HEK293 (cell line): ENCODE data around the gene LBH.
A peak's percentile ranks its signal among the peaks of the same experiment; 100 is the strongest.

Experiments used
- CTCF ChIA-PET: fragments of 350-600 bp; formaldehyde crosslinking; extraction: SDS; loops from one replicate; lab custom pipeline; 2021; ENCODE audit warnings: antibody characterized with exemption; lab: Yijun Ruan, JAX
- POLR2A ChIA-PET: fragments of 300-600 bp; formaldehyde crosslinking; extraction: SDS; loops from one replicate; lab custom pipeline; 2020; ENCODE audit warnings: antibody characterized with exemption, inconsistent platforms; lab: Yijun Ruan, JAX
- H3K27ac ChIP-seq: fragments of 200-500 bp; sonication (Bioruptor generic); 2 replicates; pipeline ENCODE4 v1.5.1; 2014; ENCODE audit warnings: low read depth, low read length, control low read depth, inconsistent platforms; ENCODE audit errors: extremely low read depth
- H3K36me3 ChIP-seq, 2 experiments: fragments of 200-500 bp in 1 of 2; sonication (Bioruptor generic) in 1 of 2; 1 replicate in 1 of 2; 2 replicates in 1 of 2; pipeline ENCODE4 v1.5.1; 2014 to 2017; ENCODE audit warnings: inconsistent platforms in 2 of 2, low read length in 2 of 2; ENCODE audit not compliant: control insufficient read depth in 2 of 2, insufficient read depth in 1 of 2
- H3K4me1 ChIP-seq: fragments of 200-500 bp; sonication (Bioruptor generic); 2 replicates; pipeline ENCODE4 v1.5.1; 2014; ENCODE audit warnings: mild to moderate bottlenecking, low read length, inconsistent platforms; ENCODE audit not compliant: control insufficient read depth, insufficient read depth
- H3K4me3 ChIP-seq: 2 replicates; pipeline ENCODE4 v1.5.1; 2011; ENCODE audit warnings: low read depth, mild to moderate bottlenecking, control low read depth, low read length, moderate library complexity
- H3K9me3 ChIP-seq: fragments of 200-500 bp; sonication (Bioruptor generic); 2 replicates; pipeline ENCODE4 v1.5.1; 2014; ENCODE audit warnings: low read depth, low read length, inconsistent platforms; ENCODE audit not compliant: control insufficient read depth, insufficient read depth
- GLIS1 ChIP-seq: fragments of 450-650 bp; formaldehyde crosslinking; IDR thresholded peaks from 2 replicates; pipeline ENCODE4 v1.5.1; 2016; ENCODE audit warnings: missing biosample characterization, missing genetic modification characterization
- GLIS2 ChIP-seq: fragments of 450-650 bp; formaldehyde crosslinking; IDR thresholded peaks from 2 replicates; pipeline ENCODE4 v1.5.1; 2016; ENCODE audit warnings: missing biosample characterization, missing genetic modification characterization
- SP2 ChIP-seq: fragments of 450-650 bp; formaldehyde crosslinking; IDR thresholded peaks from 2 replicates; pipeline ENCODE4 v1.5.1; 2016; ENCODE audit warnings: missing biosample characterization, missing genetic modification characterization
- SP3 ChIP-seq: fragments of 450-650 bp; formaldehyde crosslinking; IDR thresholded peaks from 2 replicates; pipeline ENCODE4 v1.5.1; 2016; ENCODE audit warnings: missing biosample characterization, missing genetic modification characterization
- ZBTB20 ChIP-seq: fragments of 450-650 bp; formaldehyde crosslinking; IDR thresholded peaks from 2 replicates; pipeline ENCODE4 v1.5.1; 2016; ENCODE audit warnings: missing biosample characterization, missing genetic modification characterization
- ZBTB7A ChIP-seq: fragments of 450-650 bp; formaldehyde crosslinking; IDR thresholded peaks from 2 replicates; pipeline ENCODE4 v1.5.1; 2016; ENCODE audit warnings: low read depth, missing biosample characterization, missing genetic modification characterization
- ZNF16 ChIP-seq: fragments of 450-650 bp; formaldehyde crosslinking; IDR thresholded peaks from 2 replicates; pipeline ENCODE4 v1.5.1; 2016; ENCODE audit warnings: low read depth, missing biosample characterization, missing genetic modification characterization
- ZNF2 ChIP-seq: fragments of 450-650 bp; formaldehyde crosslinking; IDR thresholded peaks from 2 replicates; pipeline ENCODE4 v1.5.1; 2016; ENCODE audit warnings: missing biosample characterization, missing genetic modification characterization
- ZNF335 ChIP-seq: fragments of 450-650 bp; formaldehyde crosslinking; conservative IDR thresholded peaks from 2 replicates; pipeline ENCODE4 v1.5.1; 2016; ENCODE audit warnings: missing biosample characterization, missing genetic modification characterization
- ZNF341 ChIP-seq: fragments of 450-650 bp; formaldehyde crosslinking; IDR thresholded peaks from 2 replicates; pipeline ENCODE4; 2016; ENCODE audit warnings: low read depth, missing biosample characterization, missing genetic modification characterization
- ZNF558 ChIP-seq: fragments of 450-650 bp; formaldehyde crosslinking; IDR thresholded peaks from 2 replicates; pipeline ENCODE4 v1.5.1; 2016; ENCODE audit warnings: missing biosample characterization, missing genetic modification characterization
- ZNF571 ChIP-seq: fragments of 450-650 bp; formaldehyde crosslinking; IDR thresholded peaks from 2 replicates; pipeline ENCODE4 v1.5.0; 2017; ENCODE audit warnings: missing biosample characterization, missing genetic modification characterization
- TF ChIP-seq, protein P1 (sequence below): fragments of 450-650 bp; formaldehyde crosslinking; optimal IDR thresholded peaks from 2 replicates; pipeline ENCODE3; 2016; ENCODE audit warnings: missing biosample characterization, mild to moderate bottlenecking, missing genetic modification characterization
- TF ChIP-seq, protein P2 (sequence below): fragments of 450-650 bp; formaldehyde crosslinking; conservative IDR thresholded peaks from 2 replicates; pipeline ENCODE4 v1.5.1; 2016; ENCODE audit warnings: low read depth, missing biosample characterization, missing genetic modification characterization
- TF ChIP-seq, protein P3 (sequence below): fragments of 450-650 bp; formaldehyde crosslinking; IDR thresholded peaks from 2 replicates; pipeline ENCODE4 v1.5.1; 2016; ENCODE audit warnings: missing biosample characterization, missing genetic modification characterization
- TF ChIP-seq, protein P4 (sequence below): fragments of 450-650 bp; formaldehyde crosslinking; IDR thresholded peaks from 2 replicates; pipeline ENCODE4 v1.5.1; 2016; ENCODE audit warnings: missing biosample characterization, missing genetic modification characterization
- TF ChIP-seq, protein P5 (sequence below): fragments of 450-650 bp; formaldehyde crosslinking; IDR thresholded peaks from 2 replicates; pipeline ENCODE4 v1.5.1; 2016; ENCODE audit warnings: missing biosample characterization, missing genetic modification characterization
- TF ChIP-seq, protein P6 (sequence below): fragments of 450-650 bp; formaldehyde crosslinking; IDR thresholded peaks from 2 replicates; pipeline ENCODE4 v1.5.1; 2016; ENCODE audit warnings: missing biosample characterization, missing genetic modification characterization
- TF ChIP-seq, protein P7 (sequence below): fragments of 450-650 bp; formaldehyde crosslinking; IDR thresholded peaks from 2 replicates; pipeline ENCODE4 v1.5.1; 2016; ENCODE audit warnings: missing biosample characterization, missing genetic modification characterization
- TF ChIP-seq, protein P8 (sequence below): fragments of 450-650 bp; formaldehyde crosslinking; IDR thresholded peaks from 2 replicates; pipeline ENCODE4 v1.5.1; 2016; ENCODE audit warnings: missing biosample characterization, missing genetic modification characterization

Gene LBH

DNA sequence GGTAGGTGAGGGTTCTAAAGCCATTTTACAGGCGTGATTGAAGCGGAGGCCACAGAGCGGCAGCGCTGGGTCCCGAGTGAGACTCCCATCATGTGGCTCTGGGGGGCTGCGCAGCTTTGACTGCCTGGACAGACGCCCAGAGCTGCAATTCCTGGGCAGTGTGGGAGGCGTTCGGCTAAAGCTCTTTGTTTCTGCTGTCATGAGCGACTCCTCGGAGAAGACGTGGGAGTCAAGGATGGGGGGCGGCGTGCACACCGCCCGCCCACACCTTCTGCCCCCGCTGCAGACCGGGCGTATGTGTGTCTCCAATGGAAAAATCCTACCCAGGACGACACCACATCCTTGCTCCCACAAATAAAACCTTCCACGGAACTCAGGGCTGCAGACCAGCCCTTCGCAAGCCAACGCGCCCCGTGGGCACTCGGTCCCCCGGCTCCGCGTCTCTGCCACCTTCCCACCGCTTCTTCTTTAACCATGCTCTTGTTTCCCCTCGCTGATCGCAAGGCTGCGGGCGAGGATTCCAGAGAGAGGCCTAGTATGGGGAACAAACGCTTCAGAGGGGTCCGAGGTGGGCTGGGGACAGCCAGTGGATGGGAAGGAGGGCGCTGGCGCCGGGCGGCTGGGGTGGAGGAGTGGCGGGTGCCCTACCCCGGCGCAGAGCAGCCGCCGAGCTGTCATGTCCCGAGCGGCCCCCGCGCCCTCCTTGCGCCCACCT is 680 bp upstream of the LBH start:
- CTCF ChIA-PET = interaction anchor here (0.7 to 7.3 kb wide), 5 partner anchors 9 to 481 kb away, joined by 3 to 35 read pairs (median 6); no protein-coding TSS in a partner anchor
- peak overlapping the region; percentile 52; the same call in 1 of the 2 replicates for H3K27ac ChIP-seq
- peak overlapping the region; percentile 76 for H3K4me3 ChIP-seq
- peak; percentile 70 for TF ChIP-seq GLIS1 (tag by site-specific recombination)
- TF ChIP-seq, protein P1, sequence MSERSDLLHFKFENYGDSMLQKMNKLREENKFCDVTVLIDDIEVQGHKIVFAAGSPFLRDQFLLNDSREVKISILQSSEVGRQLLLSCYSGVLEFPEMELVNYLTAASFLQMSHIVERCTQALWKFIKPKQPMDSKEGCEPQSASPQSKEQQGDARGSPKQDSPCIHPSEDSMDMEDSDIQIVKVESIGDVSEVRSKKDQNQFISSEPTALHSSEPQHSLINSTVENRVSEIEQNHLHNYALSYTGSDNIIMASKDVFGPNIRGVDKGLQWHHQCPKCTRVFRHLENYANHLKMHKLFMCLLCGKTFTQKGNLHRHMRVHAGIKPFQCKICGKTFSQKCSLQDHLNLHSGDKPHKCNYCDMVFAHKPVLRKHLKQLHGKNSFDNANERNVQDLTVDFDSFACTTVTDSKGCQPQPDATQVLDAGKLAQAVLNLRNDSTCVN = peak; percentile 78
- 0 out of 2 replicates have a peak, but pooled peaks have one; percentile 23 for TF ChIP-seq SP3 (tag by site-specific recombination)
- TF ChIP-seq, protein P2, sequence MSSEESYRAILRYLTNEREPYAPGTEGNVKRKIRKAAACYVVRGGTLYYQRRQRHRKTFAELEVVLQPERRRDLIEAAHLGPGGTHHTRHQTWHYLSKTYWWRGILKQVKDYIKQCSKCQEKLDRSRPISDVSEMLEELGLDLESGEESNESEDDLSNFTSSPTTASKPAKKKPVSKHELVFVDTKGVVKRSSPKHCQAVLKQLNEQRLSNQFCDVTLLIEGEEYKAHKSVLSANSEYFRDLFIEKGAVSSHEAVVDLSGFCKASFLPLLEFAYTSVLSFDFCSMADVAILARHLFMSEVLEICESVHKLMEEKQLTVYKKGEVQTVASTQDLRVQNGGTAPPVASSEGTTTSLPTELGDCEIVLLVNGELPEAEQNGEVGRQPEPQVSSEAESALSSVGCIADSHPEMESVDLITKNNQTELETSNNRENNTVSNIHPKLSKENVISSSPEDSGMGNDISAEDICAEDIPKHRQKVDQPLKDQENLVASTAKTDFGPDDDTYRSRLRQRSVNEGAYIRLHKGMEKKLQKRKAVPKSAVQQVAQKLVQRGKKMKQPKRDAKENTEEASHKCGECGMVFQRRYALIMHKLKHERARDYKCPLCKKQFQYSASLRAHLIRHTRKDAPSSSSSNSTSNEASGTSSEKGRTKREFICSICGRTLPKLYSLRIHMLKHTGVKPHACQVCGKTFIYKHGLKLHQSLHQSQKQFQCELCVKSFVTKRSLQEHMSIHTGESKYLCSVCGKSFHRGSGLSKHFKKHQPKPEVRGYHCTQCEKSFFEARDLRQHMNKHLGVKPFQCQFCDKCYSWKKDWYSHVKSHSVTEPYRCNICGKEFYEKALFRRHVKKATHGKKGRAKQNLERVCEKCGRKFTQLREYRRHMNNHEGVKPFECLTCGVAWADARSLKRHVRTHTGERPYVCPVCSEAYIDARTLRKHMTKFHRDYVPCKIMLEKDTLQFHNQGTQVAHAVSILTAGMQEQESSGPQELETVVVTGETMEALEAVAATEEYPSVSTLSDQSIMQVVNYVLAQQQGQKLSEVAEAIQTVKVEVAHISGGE = no peak
- peak; percentile 83 for TF ChIP-seq GLIS2 (tag by site-specific recombination)
- TF ChIP-seq SP2 = 0 out of 2 replicates have a peak, but pooled peaks have one; percentile 12
- no peak for TF ChIP-seq ZBTB7A
- no peak for TF ChIP-seq ZNF571
- TF ChIP-seq, protein P3, sequence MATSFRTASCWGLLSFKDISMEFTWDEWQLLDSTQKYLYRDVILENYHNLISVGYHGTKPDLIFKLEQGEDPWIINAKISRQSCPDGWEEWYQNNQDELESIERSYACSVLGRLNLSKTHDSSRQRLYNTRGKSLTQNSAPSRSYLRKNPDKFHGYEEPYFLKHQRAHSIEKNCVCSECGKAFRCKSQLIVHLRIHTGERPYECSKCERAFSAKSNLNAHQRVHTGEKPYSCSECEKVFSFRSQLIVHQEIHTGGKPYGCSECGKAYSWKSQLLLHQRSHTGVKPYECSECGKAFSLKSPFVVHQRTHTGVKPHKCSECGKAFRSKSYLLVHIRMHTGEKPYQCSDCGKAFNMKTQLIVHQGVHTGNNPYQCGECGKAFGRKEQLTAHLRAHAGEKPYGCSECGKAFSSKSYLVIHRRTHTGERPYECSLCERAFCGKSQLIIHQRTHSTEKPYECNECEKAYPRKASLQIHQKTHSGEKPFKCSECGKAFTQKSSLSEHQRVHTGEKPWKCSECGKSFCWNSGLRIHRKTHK (tag by site-specific recombination) = no peak
- TF ChIP-seq, protein P4, sequence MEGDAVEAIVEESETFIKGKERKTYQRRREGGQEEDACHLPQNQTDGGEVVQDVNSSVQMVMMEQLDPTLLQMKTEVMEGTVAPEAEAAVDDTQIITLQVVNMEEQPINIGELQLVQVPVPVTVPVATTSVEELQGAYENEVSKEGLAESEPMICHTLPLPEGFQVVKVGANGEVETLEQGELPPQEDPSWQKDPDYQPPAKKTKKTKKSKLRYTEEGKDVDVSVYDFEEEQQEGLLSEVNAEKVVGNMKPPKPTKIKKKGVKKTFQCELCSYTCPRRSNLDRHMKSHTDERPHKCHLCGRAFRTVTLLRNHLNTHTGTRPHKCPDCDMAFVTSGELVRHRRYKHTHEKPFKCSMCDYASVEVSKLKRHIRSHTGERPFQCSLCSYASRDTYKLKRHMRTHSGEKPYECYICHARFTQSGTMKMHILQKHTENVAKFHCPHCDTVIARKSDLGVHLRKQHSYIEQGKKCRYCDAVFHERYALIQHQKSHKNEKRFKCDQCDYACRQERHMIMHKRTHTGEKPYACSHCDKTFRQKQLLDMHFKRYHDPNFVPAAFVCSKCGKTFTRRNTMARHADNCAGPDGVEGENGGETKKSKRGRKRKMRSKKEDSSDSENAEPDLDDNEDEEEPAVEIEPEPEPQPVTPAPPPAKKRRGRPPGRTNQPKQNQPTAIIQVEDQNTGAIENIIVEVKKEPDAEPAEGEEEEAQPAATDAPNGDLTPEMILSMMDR = peak; percentile 43; the same call in 1 of the 2 replicates
- TF ChIP-seq ZNF335 (tag by site-specific recombination) = peak; percentile 65
- 0 out of 2 replicates have a peak, but pooled peaks have one; percentile 29 for TF ChIP-seq ZNF2 (tag by site-specific recombination)
- TF ChIP-seq, protein P5, sequence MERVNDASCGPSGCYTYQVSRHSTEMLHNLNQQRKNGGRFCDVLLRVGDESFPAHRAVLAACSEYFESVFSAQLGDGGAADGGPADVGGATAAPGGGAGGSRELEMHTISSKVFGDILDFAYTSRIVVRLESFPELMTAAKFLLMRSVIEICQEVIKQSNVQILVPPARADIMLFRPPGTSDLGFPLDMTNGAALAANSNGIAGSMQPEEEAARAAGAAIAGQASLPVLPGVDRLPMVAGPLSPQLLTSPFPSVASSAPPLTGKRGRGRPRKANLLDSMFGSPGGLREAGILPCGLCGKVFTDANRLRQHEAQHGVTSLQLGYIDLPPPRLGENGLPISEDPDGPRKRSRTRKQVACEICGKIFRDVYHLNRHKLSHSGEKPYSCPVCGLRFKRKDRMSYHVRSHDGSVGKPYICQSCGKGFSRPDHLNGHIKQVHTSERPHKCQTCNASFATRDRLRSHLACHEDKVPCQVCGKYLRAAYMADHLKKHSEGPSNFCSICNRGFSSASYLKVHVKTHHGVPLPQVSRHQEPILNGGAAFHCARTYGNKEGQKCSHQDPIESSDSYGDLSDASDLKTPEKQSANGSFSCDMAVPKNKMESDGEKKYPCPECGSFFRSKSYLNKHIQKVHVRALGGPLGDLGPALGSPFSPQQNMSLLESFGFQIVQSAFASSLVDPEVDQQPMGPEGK (tag by site-specific recombination) = peak; percentile 71
- TF ChIP-seq, protein P6, sequence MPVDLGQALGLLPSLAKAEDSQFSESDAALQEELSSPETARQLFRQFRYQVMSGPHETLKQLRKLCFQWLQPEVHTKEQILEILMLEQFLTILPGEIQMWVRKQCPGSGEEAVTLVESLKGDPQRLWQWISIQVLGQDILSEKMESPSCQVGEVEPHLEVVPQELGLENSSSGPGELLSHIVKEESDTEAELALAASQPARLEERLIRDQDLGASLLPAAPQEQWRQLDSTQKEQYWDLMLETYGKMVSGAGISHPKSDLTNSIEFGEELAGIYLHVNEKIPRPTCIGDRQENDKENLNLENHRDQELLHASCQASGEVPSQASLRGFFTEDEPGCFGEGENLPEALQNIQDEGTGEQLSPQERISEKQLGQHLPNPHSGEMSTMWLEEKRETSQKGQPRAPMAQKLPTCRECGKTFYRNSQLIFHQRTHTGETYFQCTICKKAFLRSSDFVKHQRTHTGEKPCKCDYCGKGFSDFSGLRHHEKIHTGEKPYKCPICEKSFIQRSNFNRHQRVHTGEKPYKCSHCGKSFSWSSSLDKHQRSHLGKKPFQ (tag by site-specific recombination) = no peak
- TF ChIP-seq ZNF558 (tag by site-specific recombination) = no peak
- peak; percentile 69; the same call in 1 of the 2 replicates for TF ChIP-seq ZNF341 (tag by site-specific recombination)
- TF ChIP-seq ZBTB20 = peak; percentile 66; the same call in 1 of the 2 replicates
- TF ChIP-seq ZNF16 (tag by site-specific recombination) = no peak
- TF ChIP-seq, protein P7, sequence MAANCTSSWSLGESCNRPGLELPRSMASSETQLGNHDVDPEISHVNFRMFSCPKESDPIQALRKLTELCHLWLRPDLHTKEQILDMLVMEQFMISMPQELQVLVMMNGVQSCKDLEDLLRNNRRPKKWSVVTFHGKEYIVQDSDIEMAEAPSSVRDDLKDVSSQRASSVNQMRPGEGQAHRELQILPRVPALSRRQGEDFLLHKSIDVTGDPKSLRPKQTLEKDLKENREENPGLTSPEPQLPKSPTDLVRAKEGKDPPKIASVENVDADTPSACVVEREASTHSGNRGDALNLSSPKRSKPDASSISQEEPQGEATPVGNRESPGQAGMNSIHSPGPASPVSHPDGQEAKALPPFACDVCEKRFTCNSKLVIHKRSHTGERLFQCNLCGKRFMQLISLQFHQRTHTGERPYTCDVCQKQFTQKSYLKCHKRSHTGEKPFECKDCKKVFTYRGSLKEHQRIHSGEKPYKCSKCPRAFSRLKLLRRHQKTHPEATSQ (tag by site-specific recombination) = no peak
- TF ChIP-seq, protein P8, sequence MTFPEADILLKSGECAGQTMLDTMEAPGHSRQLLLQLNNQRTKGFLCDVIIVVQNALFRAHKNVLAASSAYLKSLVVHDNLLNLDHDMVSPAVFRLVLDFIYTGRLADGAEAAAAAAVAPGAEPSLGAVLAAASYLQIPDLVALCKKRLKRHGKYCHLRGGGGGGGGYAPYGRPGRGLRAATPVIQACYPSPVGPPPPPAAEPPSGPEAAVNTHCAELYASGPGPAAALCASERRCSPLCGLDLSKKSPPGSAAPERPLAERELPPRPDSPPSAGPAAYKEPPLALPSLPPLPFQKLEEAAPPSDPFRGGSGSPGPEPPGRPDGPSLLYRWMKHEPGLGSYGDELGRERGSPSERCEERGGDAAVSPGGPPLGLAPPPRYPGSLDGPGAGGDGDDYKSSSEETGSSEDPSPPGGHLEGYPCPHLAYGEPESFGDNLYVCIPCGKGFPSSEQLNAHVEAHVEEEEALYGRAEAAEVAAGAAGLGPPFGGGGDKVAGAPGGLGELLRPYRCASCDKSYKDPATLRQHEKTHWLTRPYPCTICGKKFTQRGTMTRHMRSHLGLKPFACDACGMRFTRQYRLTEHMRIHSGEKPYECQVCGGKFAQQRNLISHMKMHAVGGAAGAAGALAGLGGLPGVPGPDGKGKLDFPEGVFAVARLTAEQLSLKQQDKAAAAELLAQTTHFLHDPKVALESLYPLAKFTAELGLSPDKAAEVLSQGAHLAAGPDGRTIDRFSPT (tag by site-specific recombination) = peak; percentile 61

More for the DNA sequence above, 680 bp upstream of the LBH start:
- peaks cover 8% of the 10 kb centered on the region for H3K4me1 ChIP-seq
- H3K9me3 ChIP-seq = no peaks in the 10 kb centered on the region
- POLR2A ChIA-PET = interaction anchor here (0.5 to 1.9 kb wide), 45 partner anchors 8 to 1661 kb away, joined by 3 to 12 read pairs (median 4); partner anchors contain the start of genes LCLAT1 and YPEL5
- peaks cover 0 to 12% of the 10 kb centered on the region in 2 experiments; a peak in 1 of 3 replicates for H3K36me3 ChIP-seq
